Left renal pelvis (tissue), 4 donors: ENCODE measurements around the gene FZR1. TPM values are rescaled to one million over a fixed set of nuclear protein-coding genes. Genes with fewer than 3 reads are reported as not detected.
"Not testable (repeated sequence)": the region's sequence is repeated elsewhere in the genome, so short reads cannot be mapped to it uniquely, and the experiment has no call there.

ENCODE experiments used
- DNase-seq, 4 donors: peaks; one replicate each; pipeline ENCODE4 v3.0.0-alpha.2; 2013; ENCODE audit warnings: low read depth in 4 of 4, low spot score in 3 of 4
- polyA plus RNA-seq, 4 donors: library from polyadenylated mRNA; unstranded; fragments of 120-200 nt; gene quantifications; one replicate each; pipeline ENCODE4 v1.2.1, GENCODE V29; 2013; ENCODE audit not compliant: insufficient read length in 4 of 4

FZR1 gene
- polyA plus RNA-seq, 4 donors: 43.2 to 59.0 (median 50.0) TPM

DNA sequence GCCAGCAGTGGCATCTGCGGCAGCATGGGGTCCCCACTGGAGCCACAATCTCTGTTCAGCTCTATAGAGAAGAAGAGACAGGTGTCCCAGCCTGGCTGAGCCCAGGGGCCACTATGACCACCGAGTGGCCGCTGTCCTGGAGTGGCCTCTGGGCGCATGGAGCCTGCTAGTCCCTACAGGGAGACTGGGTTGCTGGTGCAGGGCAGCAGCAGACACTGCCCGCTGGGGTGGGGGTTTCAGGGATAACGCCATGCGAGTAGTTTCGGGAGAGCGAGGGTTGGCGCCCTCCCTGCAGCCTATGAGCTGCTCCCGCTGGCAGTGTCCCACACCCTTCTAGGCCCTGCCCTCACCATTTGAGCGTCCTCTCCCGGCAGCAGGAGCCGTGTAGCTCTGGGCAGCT, 22.0 kb downstream of the FZR1 start:
- DNase-seq: no peak

DNA sequence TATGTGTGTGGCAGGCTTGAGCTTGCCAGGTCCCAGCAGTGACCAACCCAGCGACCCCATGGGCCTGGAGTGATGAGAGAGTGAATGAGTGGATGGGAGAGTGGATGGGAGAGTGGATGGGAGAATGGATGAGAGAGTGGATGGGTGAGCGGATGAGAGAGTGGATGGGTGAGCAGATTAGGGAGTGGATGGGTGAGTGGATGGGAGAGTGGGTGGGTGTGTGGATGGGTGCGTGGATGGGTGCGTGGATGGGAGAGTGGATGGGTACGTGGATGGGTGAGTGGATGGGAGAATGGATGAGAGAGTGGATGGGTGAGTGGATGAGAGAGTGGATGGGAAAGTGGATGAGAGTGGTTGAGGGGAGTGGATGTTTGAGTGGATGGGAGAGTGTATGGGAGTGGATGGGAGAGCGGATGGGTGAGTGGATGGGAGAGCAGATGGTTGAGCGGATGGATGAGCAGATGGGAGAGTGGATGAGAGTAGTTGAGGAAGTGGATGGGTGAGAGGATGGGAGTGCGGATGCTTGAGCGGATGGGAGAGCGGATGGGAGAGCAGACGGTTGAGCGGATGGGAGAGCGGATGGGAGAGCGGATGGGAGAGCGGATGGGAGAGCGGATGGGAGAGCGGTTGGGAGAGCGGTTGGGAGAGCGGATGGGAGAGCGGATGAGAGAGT, 22.6 kb downstream of the FZR1 start:
- no peak for DNase-seq

DNA sequence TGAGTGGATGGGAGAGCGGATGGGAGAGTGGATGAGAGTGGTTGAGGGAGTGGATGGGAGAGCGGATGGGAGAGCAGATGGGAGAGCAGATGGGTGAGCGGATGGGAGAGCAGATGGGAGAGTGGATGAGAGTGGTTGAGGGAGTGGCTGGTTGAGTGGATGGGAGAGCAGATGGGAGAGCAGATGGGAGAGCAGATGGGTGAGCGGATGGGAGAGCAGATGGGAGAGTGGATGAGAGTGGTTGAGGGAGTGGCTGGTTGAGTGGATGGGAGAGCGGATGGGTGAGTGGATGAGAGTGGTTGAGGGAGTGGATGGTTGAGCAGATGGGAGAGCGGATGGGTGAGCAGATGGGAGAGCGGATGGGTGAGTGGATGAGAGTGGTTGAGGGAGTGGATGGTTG, 23.2 kb downstream of the FZR1 start:
- not testable (repeated sequence) for DNase-seq

DNA sequence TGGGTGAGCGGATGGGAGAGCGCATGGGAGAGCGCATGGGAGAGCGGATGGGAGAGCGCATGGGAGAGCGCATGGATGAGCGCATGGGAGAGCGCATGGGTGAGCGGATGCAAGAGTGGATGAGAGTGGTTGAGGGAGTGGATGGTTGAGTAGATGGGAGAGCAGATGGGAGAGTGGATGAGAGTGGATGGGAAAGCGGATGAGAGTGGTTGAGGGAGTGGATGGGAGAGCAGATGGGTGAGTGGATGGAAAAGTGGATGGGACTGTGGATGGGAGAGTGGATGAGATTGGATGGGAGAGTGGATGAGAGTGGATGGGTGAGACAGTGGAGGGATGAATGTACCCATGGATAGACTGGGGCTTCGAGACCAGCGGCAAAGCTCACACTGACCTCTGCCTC, 24.3 kb downstream of the FZR1 start:
- DNase-seq: no peak

DNA sequence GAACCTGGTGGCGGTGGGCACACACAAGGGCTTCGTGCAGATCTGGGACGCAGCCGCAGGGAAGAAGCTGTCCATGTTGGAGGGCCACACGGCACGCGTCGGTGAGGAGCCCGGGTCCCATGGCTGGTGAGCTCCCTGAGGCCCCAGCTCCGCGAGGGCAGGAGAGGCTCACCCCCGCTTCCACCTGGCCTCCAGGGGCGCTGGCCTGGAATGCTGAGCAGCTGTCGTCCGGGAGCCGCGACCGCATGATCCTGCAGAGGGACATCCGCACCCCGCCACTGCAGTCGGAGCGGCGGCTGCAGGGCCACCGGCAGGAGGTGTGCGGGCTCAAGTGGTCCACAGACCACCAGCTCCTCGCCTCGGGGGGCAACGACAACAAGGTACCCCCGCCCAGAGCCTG, 25.6 kb downstream of the FZR1 start:
- no peak for DNase-seq

DNA sequence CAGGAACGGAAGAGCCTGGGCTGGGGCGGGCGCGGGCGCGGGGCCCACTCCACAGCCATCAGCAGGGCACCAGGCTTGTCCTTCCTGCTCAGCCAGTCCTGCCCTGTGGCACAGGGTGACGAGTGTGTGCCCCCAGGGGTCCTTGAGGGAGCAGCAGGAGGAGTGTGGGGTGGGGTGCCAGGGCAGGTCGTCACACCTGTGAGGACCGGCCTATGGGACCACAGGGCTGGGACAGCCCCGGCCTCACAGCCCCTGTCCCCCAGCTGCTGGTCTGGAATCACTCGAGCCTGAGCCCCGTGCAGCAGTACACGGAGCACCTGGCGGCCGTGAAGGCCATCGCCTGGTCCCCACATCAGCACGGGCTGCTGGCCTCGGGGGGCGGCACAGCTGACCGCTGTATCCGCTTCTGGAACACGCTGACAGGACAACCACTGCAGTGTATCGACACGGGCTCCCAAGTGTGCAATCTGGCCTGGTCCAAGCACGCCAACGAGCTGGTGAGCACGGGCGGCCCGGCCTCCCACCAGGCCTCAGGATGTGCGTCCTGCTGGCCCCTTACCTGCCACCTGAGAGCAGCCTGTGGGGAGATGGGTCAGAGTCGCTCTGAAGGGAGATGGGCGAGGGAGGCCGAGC, 26.2 kb downstream of the FZR1 start:
- no peak for DNase-seq

DNA sequence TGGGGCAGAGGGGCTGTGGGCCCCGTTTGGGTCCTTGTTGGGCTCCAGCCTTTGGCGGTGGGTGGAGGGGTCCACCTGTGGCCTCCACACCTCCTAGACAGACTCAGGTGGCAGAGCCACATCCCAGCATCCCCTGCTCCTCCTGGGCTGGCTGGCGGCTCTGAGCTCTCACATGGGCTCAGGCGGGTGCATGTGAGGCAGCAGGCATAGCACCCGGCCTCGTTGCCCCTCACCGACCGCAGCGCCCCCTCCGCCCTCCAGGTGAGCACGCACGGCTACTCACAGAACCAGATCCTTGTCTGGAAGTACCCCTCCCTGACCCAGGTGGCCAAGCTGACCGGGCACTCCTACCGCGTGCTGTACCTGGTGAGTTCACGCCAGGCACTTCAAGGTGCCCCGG, 26.9 kb downstream of the FZR1 start:
- no peak for DNase-seq

DNA sequence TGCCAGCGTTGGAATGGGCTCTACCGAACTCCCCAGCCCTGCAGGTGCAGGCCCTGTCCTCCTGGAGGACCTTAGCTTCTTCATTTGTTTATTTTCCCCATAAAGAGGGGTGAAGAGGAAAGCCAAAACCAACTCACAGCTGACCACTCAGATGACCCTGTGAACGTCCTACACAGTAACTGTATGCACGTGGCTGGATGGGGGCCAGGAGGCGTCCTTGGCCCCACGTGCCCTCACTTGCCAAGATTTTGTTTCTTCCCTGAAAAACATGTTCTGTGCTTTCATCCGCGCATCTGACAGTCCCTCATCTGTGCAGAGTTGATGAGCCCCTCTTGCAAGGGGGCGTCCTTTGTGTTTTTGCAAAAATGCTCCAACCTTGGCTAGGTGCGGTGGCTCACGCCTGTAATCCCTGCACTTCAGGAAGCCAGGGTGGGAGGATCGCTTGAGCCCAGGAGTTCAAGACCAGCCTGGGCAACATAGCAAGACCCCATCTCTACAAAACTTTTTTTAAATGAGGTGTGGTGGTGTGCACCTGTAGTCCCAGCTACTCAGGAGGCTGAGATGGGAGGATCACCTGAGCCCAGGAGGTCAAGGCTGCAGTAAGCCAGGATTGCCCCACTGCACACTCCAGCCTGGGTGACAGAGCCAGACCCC, 27.6 kb downstream of the FZR1 start:
- DNase-seq: no peak

DNA sequence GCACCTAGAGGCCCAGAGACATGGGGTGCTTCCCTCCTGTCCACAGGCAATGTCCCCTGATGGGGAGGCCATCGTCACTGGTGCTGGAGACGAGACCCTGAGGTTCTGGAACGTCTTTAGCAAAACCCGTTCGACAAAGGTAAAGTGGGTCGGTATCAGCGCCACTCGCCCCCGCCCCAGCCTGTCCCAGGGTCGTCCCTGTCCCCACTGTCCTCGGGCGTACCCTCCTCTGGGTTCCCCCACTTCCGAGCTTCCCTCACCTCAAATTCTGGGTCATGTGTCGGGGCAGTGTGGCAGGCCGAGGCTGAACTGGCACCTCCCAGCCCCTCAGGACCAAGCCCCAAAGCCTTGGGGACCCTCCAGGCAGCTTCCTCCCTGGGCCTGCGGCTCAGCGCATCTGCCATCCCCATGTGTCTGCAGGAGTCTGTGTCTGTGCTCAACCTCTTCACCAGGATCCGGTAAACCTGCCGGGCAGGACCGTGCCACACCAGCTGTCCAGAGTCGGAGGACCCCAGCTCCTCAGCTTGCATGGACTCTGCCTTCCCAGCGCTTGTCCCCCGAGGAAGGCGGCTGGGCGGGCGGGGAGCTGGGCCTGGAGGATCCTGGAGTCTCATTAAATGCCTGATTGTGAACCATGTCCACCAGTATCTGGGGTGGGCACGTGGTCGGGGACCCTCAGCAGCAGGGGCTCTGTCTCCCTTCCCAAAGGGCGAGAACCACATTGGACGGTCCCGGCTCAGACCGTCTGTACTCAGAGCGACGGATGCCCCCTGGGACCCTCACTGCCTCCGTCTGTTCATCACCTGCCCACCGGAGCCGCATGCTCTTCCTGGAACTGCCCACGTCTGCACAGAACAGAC, 28.5 kb downstream of the FZR1 start:
- DNase-seq: no peak

DNA sequence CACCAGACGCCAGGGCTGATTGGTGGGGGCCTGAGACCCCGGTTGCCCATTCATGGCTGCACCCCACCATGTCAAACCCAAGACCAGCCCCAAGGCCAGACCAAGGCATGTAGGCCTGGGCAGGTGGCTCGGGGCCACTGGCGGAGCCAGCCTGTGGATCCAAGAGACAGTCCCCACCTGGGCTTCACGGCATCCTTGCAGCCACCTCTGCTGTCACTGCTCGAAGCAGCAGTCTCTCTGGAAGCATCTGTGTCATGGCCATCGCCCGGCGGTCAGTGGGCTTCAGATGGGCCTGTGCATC, 29.1 kb downstream of the FZR1 start:
- DNase-seq: no peak

DNA sequence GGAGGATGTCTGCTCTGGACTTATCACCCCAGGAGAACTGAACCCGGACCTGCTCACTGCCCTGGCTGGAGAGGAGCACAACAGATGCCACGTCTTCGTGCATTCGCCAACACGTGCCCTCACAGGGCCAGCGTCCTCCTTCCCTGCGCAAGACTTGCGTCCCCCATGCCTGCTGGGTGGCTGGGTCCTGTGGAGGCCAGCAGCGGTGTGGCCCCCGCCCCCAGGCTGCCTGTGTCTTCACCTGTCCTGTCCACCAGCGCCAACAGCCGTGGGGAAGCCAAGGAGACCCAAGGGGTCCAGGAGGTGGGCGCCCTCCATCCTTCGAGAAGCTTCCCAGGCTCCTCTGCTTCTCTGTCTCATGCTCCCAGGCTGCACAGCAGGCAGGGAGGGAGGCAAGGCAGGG, 29.5 kb downstream of the FZR1 start:
- DNase-seq: no peak

DNA sequence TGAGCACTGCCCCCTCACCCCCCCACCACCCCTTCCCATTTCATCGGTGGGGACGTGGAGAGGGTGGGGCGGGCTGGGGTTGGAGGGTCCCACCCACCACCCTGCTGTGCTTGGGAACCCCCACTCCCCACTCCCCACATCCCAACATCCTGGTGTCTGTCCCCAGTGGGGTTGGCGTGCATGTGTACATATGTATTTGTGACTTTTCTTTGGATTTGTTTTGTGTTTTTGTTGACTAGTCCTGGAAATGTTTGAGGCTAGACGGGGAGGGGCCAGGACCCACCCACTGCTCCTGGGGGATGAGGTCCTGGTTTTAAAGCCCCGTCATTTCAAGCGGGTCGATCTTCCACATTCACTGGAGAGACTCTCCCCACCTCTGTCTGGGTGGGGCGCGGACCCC, 29.9 kb downstream of the FZR1 start:
- DNase-seq: no peak

DNA sequence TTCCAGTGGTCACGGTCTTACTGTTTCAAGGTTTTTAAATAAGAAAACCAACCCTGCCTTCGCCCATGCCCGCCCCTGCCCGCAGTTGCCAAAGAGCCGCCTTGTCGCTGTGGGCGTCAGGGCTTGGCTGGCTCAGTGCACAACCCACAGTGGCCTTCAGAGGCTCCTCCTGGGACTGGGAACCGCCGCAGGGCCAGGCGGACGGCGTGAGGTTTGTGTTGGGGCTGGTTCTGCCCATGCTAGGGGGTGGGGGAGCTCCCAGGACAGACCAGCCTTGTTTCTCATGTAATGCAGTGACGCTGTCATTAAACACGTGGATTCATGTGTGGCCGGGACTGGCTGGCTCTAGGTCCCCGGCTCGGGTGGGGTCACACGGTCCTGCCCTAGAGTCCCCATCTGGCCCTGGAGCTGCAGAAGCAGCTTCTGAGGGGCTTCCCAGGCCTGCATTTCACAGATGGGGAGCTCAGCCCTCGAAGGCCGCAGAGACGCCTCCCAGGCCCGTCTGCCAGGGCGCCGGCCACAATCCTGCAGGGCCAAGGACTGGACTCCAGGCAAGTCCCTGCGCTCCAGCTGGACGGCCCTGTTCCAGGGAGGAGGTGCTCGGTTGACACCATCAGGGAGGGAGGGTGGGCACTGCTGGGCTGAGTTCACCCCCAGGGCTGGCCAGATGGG, 30.5 kb downstream of the FZR1 start:
- DNase-seq: no peak

DNA sequence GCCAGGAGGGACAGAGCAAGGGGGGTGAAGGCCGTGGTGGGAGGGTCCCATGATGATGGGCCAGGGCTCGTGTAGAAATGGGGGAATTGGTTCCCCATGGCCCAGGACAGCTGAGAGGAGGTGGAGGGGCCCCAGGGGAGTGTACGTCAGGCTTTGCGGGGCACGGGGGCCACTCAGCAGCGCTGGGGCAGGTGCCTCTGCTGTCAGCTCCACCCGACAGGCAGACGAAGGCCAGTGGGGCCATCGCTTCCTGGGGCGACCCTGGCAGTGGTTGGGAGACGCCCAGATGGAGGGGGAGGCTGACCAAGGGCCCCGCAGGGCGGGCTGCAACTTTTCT, 31.0 kb downstream of the FZR1 start:
- DNase-seq: no peak

DNA sequence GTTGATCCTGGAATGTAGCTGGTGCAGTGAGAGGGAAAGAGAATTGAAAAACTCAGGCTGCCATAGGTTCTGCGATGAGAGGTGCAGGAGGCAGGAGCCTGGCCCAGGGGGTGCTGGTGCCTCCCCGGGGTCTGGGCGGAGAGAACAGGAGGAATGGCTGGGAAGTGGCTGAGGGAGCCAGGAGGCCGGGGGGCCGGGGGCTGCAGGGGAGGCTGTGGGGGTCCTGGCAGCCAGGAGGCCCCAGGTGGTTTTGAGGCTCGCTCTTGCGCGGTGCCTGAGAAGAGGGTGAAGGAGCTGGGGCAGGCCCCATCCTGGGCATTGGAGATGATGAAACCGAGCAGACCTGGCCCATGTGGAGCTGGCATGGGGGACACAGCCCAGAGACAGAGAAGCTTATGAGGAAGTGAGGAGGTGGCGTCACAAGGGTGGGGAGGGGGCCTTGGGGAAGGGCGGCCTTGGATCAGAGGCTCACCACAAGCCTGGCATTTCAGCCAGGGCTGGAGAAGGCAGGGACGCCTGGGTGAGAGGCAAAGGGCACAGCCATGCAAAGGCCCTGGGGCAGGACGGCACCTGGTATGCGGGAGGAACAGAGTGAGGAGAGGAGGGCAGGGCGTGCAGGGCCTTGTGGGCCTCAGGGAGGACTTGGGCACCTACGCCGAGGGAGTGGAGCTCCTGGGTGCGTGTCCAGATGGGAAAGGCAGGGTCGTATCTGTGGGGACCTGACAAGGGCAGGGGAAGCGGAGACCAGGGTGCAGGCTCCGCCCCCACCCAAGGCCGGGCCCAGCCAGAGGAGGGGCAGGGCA, 31.5 kb downstream of the FZR1 start:
- no peak for DNase-seq

DNA sequence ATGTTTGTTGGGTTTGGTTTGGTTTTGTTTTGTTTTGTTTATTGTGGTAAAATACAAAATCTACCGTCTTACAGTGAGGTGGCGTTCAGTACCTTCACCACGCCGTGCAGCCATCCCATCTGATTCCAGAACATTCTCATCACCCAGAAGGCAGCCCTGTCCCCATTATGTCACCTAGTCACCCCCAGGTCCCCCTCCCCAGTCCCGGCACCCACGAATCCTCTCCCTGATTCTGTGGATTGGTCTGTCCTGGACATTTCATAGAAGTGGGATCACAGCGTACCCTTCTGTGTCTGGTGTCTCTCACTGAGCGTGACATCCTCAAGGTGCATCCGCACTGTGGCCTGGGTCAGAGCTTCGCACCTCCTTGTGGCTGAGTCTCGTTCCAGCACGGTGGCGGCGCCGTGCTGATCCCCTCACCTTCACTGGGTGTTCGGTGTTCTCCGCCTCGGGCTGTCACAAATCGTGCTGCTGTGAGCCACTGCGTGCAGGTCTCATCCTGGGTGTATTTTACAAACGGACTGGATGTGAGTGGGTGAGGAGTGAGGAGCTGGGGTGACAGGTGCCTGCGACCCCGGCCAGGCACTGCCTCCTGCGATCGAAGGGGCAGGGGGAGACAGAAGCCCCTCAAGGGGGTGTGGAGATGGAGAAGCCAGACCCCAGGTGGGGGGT, 32.3 kb downstream of the FZR1 start:
- DNase-seq: no peak

DNA sequence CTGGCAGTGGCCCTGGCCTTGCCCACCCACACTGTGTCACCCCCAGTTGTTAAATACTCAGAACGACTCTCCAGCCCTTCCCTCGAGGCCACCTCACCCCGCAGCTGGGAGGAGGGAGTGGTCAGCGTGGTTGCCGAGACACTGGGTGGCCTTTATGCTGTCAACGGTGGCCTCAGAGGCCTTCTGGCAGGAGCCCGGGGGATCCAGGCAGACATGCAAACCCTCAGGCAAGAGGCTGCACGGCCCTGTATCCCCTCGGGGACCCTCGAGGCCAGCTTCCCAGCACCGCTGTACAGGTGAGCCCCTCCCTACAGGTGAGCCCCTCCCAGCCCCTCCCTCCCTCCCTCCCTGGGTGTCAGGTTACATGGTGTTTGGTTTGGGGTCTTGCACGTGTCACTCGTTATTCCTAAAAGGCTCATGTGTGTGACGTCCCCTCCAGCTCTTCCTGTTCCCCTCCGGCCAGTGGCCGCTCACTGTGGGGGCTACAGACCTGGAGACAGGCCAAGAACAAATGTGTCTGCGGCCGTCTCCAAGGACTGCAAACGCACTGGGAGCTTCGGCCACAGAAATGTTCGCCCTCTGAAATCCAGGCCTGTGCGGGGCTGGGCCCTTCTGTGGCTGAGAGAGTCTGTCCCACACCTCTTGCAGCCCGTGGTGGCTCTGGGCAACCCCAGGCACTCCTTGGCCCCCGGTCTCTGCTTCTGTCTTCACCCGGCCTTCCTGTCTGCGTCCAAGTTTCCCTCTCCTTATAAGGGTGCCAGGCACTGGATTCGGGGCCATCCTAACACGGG, 33.0 kb downstream of the FZR1 start, which contains the start of gene TEKTIP1:
TSS of gene TEKTIP1 (plus strand) at position 210 of the 791 bp plus-strand sequence. CDS start at position 214, 4 bp downstream.
- DNase-seq: no peak

DNA sequence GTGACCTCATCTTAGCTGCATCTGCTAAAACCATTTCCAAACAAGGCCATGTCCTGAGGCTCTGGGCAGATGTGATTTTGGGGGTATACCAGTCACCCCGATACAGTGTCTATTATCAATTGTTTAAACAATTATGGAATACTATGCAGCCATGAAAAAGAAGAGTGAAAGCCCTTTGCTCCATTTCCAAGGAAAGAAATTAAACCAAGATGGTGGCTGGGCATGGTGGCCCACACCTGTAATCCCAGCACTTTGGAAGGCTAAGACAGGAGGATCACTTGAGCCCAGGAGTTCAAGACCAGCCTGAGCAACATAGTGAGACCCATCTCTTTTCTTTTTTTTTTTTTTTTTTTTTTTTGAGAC, 33.6 kb downstream of the FZR1 start:
- DNase-seq: no peak
